Loucy (cell line): ENCODE data around the gene RHOT2.
A peak's percentile ranks its signal among the peaks of the same experiment; 100 is the strongest.
"Not testable (repeated sequence)": the region's sequence is repeated elsewhere in the genome, so short reads cannot be mapped to it uniquely, and the experiment has no call there.

Experiments
- H2AFZ ChIP-seq: fragments of 200-600 bp; sonication (generic); 2 replicates; pipeline ENCODE4 v1.6.0; 2016; ENCODE audit warnings: antibody characterized with exemption, mild to moderate bottlenecking, low read length, moderate library complexity
- H3F3A ChIP-seq: fragments of 200-600 bp; 2 replicates; pipeline ENCODE4 v1.6.0; 2016; ENCODE audit warnings: antibody characterized with exemption, low read depth, mild to moderate bottlenecking
- H3K27me3 ChIP-seq: fragments of 200-600 bp; sonication (generic); 2 replicates; pipeline ENCODE4 v1.6.1; 2014; ENCODE audit warnings: low read length, mild to moderate bottlenecking; ENCODE audit not compliant: insufficient read depth, poor library complexity, severe bottlenecking
- H3K36me3 ChIP-seq: fragments of 200-600 bp; sonication (generic); 2 replicates; pipeline ENCODE4 v1.6.1; 2016; ENCODE audit warnings: low read length; ENCODE audit not compliant: insufficient read depth
- H3K4me1 ChIP-seq: fragments of 200-600 bp; sonication (generic); 2 replicates; pipeline ENCODE4 v1.5.1; 2014; ENCODE audit warnings: low read length, mild to moderate bottlenecking; ENCODE audit not compliant: insufficient read depth, poor library complexity, severe bottlenecking
- H3K4me2 ChIP-seq: fragments of 200-600 bp; sonication (generic); 2 replicates; pipeline ENCODE4 v1.6.0; 2014; ENCODE audit warnings: antibody characterized with exemption, low read length, low read depth, mild to moderate bottlenecking; ENCODE audit not compliant: poor library complexity, severe bottlenecking
- H3K4me3 ChIP-seq: fragments of 200-600 bp; sonication (generic); 2 replicates; pipeline ENCODE4 v1.5.1; 2014; ENCODE audit warnings: low read length, mild to moderate bottlenecking, mixed read lengths; ENCODE audit not compliant: poor library complexity, severe bottlenecking
- H3K79me2 ChIP-seq: fragments of 200-600 bp; sonication (generic); 2 replicates; pipeline ENCODE4 v1.6.1; 2014; ENCODE audit warnings: low read length; ENCODE audit not compliant: insufficient read depth
- H3K9ac ChIP-seq: fragments of 200-600 bp; sonication (generic); 2 replicates; pipeline ENCODE4 v1.6.0; 2014; ENCODE audit warnings: mild to moderate bottlenecking, low read depth, low read length, moderate library complexity; ENCODE audit not compliant: poor library complexity, severe bottlenecking
- H3K9me2 ChIP-seq: fragments of 200-600 bp; sonication (generic); replicated peaks from 2 replicates; pipeline ENCODE4 v1.6.1; 2016; ENCODE audit warnings: low read depth, low read length, mixed read lengths
- H3K9me3 ChIP-seq: fragments of 200-600 bp; sonication (generic); 2 replicates; pipeline ENCODE4 v1.6.1; 2014; ENCODE audit warnings: mild to moderate bottlenecking, antibody characterized with exemption, low read length, low read depth; ENCODE audit not compliant: insufficient read depth
- H4K20me1 ChIP-seq: fragments of 200-600 bp; sonication (generic); 2 replicates; pipeline ENCODE4 v1.6.0; 2014; ENCODE audit warnings: antibody characterized with exemption, low read length, mild to moderate bottlenecking; ENCODE audit not compliant: insufficient read depth, poor library complexity, severe bottlenecking
- EZH2phosphoT487 ChIP-seq: fragments of 200-600 bp; IDR thresholded peaks from 2 replicates; pipeline ENCODE4 v1.6.1; 2018; ENCODE audit warnings: antibody characterized with exemption, mild to moderate bottlenecking, moderate library complexity, borderline replicate concordance
- TF ChIP-seq, protein P1 (sequence below): fragments of 200-600 bp; sonication (generic); conservative IDR thresholded peaks from 2 replicates; pipeline ENCODE4 v1.5.1; 2014; ENCODE audit warnings: mild to moderate bottlenecking, antibody characterized with exemption, low read length

Gene RHOT2

DNA sequence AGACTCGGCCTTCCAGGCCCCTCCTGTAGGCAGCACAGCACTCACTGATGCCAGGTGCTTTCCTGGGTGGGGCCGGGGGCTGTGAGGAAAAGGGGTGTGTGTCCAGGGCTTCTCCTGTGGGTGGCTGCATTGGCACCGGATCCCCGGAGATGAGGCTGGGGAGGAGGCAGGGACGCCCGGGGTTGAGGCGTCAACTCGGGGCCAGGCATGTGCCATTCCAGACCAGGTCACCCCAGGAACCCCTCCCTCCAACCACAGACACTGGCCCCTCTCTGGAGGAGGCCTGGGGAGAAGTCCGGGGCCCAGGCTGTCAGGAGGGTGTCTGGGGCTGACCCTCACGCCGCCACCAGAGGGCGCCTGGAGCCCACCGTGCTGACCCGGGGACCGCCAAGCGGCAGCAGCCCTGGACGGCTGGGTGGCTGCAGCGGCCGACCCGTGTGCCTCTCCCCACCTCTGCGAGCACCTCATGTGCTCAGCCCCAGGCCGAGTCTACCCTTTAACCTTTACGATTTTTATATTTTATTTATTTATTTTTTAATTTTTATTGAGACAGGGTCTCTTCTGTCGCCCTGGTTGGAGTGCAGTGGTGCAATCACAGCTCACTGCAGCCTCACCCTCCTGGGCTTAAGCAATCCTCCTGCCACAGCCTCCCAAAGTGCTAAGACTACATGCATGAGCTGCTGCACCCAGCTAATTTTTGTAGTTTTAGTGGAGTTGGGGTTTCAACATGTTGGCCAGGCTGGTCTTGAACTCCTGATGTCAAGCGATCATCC lies 43.8 kb downstream of the RHOT2 start:
- no peak overlapping the region for H3K4me2 ChIP-seq
- H3F3A ChIP-seq, result no peaks in the 10 kb centered on the region
- H3K9me3 ChIP-seq, result no peaks in the 10 kb centered on the region
- no peaks in the 10 kb centered on the region for H3K9me2 ChIP-seq
- no peak overlapping the region for H3K4me3 ChIP-seq
- H4K20me1 ChIP-seq, result no peaks in the 10 kb centered on the region
- TF ChIP-seq, protein P1, sequence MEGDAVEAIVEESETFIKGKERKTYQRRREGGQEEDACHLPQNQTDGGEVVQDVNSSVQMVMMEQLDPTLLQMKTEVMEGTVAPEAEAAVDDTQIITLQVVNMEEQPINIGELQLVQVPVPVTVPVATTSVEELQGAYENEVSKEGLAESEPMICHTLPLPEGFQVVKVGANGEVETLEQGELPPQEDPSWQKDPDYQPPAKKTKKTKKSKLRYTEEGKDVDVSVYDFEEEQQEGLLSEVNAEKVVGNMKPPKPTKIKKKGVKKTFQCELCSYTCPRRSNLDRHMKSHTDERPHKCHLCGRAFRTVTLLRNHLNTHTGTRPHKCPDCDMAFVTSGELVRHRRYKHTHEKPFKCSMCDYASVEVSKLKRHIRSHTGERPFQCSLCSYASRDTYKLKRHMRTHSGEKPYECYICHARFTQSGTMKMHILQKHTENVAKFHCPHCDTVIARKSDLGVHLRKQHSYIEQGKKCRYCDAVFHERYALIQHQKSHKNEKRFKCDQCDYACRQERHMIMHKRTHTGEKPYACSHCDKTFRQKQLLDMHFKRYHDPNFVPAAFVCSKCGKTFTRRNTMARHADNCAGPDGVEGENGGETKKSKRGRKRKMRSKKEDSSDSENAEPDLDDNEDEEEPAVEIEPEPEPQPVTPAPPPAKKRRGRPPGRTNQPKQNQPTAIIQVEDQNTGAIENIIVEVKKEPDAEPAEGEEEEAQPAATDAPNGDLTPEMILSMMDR, result peak; percentile 55
- no peak for TF ChIP-seq EZH2phosphoT487
- no peaks in the 10 kb centered on the region for H3K4me1 ChIP-seq
- no peak overlapping the region for H3K9ac ChIP-seq
- no peaks in the 10 kb centered on the region for H3K79me2 ChIP-seq
- H3K27me3 ChIP-seq, result no peaks in the 10 kb centered on the region
- H2AFZ ChIP-seq, result no peak overlapping the region
- no peaks in the 10 kb centered on the region for H3K36me3 ChIP-seq

DNA sequence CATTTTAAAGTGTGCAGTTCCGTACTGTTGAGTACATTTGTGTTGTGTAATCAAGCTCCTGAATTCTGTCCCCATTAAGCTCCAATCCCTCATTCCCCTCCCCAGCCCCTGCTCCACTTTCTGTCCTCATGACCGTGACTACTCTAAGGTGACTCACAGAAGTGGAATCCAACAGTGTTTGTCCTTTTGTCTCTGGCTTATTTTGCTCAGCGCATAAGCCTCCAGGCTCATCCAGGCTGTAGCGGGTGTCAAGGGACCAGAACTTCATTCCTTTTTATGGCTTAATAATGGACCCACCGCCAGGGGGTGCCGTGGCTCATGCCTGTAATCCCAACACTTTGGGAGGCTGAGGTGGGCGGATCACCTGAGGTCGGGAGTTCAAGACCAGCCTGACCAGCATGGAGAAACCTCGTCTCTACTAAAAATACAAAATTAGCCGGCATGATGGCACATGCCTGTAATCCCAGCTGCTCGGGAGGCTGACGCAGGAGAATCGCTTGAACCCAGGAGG lies 44.9 kb downstream of the RHOT2 start:
- H3K27me3 ChIP-seq, H3K4me1 ChIP-seq: not testable (repeated sequence)
- TF ChIP-seq, protein P1, result peak; percentile 26; the same call in 1 of the 2 replicates

DNA sequence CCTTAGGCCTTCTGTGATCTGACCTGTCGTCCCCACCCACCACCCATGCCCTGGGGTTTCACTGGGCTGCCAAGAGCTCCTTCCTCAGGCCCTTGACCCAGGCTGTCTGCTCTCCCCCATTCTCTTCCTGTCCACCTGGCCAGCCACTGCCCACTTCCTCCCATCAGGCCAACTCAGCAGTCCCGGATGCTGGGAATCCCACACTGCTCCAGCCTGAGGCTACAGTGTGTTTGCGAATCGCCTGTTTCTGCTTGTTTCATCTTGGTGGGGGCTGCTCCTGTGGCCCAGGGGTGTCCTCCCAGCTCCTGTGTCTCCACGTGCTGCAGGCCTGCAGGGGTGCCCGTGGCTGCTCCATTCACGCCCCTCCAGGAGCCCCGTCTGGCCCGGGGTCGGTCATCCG lies 46.1 kb downstream of the RHOT2 start:
- H3K4me3 ChIP-seq, result no peak overlapping the region
- H3K27me3 ChIP-seq, result no peaks in the 10 kb centered on the region
- no peaks in the 10 kb centered on the region for H3K9me2 ChIP-seq
- no peaks in the 10 kb centered on the region for H3K36me3 ChIP-seq
- no peak for TF ChIP-seq EZH2phosphoT487
- TF ChIP-seq, protein P1, result no peak
- H3F3A ChIP-seq, result no peaks in the 10 kb centered on the region
- H3K4me2 ChIP-seq, result no peak overlapping the region
- no peak overlapping the region for H2AFZ ChIP-seq
- H3K4me1 ChIP-seq, result peaks cover 2% of the 10 kb centered on the region
- H3K79me2 ChIP-seq, result no peaks in the 10 kb centered on the region
- H4K20me1 ChIP-seq, result no peaks in the 10 kb centered on the region
- no peak overlapping the region for H3K9ac ChIP-seq
- no peaks in the 10 kb centered on the region for H3K9me3 ChIP-seq

More for the DNA sequence above, 44.9 kb downstream of the RHOT2 start:
- not testable (repeated sequence) for H3K4me2 ChIP-seq, H3K79me2 ChIP-seq, H3F3A ChIP-seq, H3K9me2 ChIP-seq, H3K9ac ChIP-seq, H4K20me1 ChIP-seq, H2AFZ ChIP-seq, H3K4me3 ChIP-seq, H3K9me3 ChIP-seq, H3K36me3 ChIP-seq
